HEK293 (cell line): ENCODE data around the gene INTS1.

ENCODE experiments used
- CTCF ChIA-PET: fragments of 350-600 bp; formaldehyde crosslinking; extraction: SDS; loops from one replicate; lab custom pipeline; 2021; ENCODE audit warnings: antibody characterized with exemption; lab: Yijun Ruan, JAX
- POLR2A ChIA-PET: fragments of 300-600 bp; formaldehyde crosslinking; extraction: SDS; loops from one replicate; lab custom pipeline; 2020; ENCODE audit warnings: antibody characterized with exemption, inconsistent platforms; lab: Yijun Ruan, JAX
- H3K27ac ChIP-seq: fragments of 200-500 bp; sonication (Bioruptor generic); 2 replicates; pipeline ENCODE4 v1.5.1; 2014; ENCODE audit warnings: low read depth, low read length, control low read depth, inconsistent platforms; ENCODE audit errors: extremely low read depth
- H3K36me3 ChIP-seq, 2 experiments: fragments of 200-500 bp in 1 of 2; sonication (Bioruptor generic) in 1 of 2; 1 replicate in 1 of 2; 2 replicates in 1 of 2; pipeline ENCODE4 v1.5.1; 2014 to 2017; ENCODE audit warnings: inconsistent platforms in 2 of 2, low read length in 2 of 2; ENCODE audit not compliant: control insufficient read depth in 2 of 2, insufficient read depth in 1 of 2
- H3K4me1 ChIP-seq: fragments of 200-500 bp; sonication (Bioruptor generic); 2 replicates; pipeline ENCODE4 v1.5.1; 2014; ENCODE audit warnings: mild to moderate bottlenecking, low read length, inconsistent platforms; ENCODE audit not compliant: control insufficient read depth, insufficient read depth
- H3K4me3 ChIP-seq: 2 replicates; pipeline ENCODE4 v1.5.1; 2011; ENCODE audit warnings: low read depth, mild to moderate bottlenecking, control low read depth, low read length, moderate library complexity
- H3K9me3 ChIP-seq: fragments of 200-500 bp; sonication (Bioruptor generic); 2 replicates; pipeline ENCODE4 v1.5.1; 2014; ENCODE audit warnings: low read depth, low read length, inconsistent platforms; ENCODE audit not compliant: control insufficient read depth, insufficient read depth
- GLIS1 ChIP-seq: fragments of 450-650 bp; formaldehyde crosslinking; IDR thresholded peaks from 2 replicates; pipeline ENCODE4 v1.5.1; 2016; ENCODE audit warnings: missing biosample characterization, missing genetic modification characterization
- GLIS2 ChIP-seq: fragments of 450-650 bp; formaldehyde crosslinking; IDR thresholded peaks from 2 replicates; pipeline ENCODE4 v1.5.1; 2016; ENCODE audit warnings: missing biosample characterization, missing genetic modification characterization
- HOXD13 ChIP-seq: sonication (generic); formaldehyde crosslinking; IDR thresholded peaks from 2 replicates; pipeline ENCODE4 v1.8.0; 2022; ENCODE audit warnings: missing genetic modification reagents, borderline replicate concordance
- KLF1 ChIP-seq: fragments of 450-650 bp; formaldehyde crosslinking; IDR thresholded peaks from 2 replicates; pipeline ENCODE4 v1.5.1; 2016; ENCODE audit warnings: missing biosample characterization, missing genetic modification characterization
- SP2 ChIP-seq: fragments of 450-650 bp; formaldehyde crosslinking; IDR thresholded peaks from 2 replicates; pipeline ENCODE4 v1.5.1; 2016; ENCODE audit warnings: missing biosample characterization, missing genetic modification characterization
- SP3 ChIP-seq: fragments of 450-650 bp; formaldehyde crosslinking; IDR thresholded peaks from 2 replicates; pipeline ENCODE4 v1.5.1; 2016; ENCODE audit warnings: missing biosample characterization, missing genetic modification characterization
- ZBTB21 ChIP-seq: fragments of 450-650 bp; formaldehyde crosslinking; IDR thresholded peaks from 2 replicates; pipeline ENCODE4 v1.5.1; 2017; ENCODE audit warnings: missing biosample characterization, missing genetic modification characterization
- ZBTB8A ChIP-seq: fragments of 450-650 bp; formaldehyde crosslinking; IDR thresholded peaks from 2 replicates; pipeline ENCODE4 v1.5.1; 2016; ENCODE audit warnings: missing biosample characterization, missing genetic modification characterization
- ZEB2 ChIP-seq: fragments of 450-650 bp; formaldehyde crosslinking; IDR thresholded peaks from 2 replicates; pipeline ENCODE4 v1.5.1; 2016; ENCODE audit warnings: missing biosample characterization, missing genetic modification characterization
- ZIC2 ChIP-seq: fragments of 450-650 bp; formaldehyde crosslinking; IDR thresholded peaks from 2 replicates; pipeline ENCODE4 v1.5.1; 2016; ENCODE audit warnings: missing biosample characterization, missing genetic modification characterization
- ZNF248 ChIP-seq: fragments of 450-650 bp; formaldehyde crosslinking; IDR thresholded peaks from 2 replicates; pipeline ENCODE4 v1.5.1; 2017; ENCODE audit warnings: missing biosample characterization, missing genetic modification characterization
- ZNF335 ChIP-seq: fragments of 450-650 bp; formaldehyde crosslinking; conservative IDR thresholded peaks from 2 replicates; pipeline ENCODE4 v1.5.1; 2016; ENCODE audit warnings: missing biosample characterization, missing genetic modification characterization
- ZNF391 ChIP-seq: fragments of 450-650 bp; formaldehyde crosslinking; IDR thresholded peaks from 2 replicates; pipeline ENCODE4 v1.5.1; 2016; ENCODE audit warnings: low read depth, missing biosample characterization, missing genetic modification characterization, borderline replicate concordance
- ZNF416 ChIP-seq: fragments of 450-650 bp; formaldehyde crosslinking; IDR thresholded peaks from 2 replicates; pipeline ENCODE4 v1.5.1; 2016; ENCODE audit warnings: missing biosample characterization, missing genetic modification characterization
- ZNF514 ChIP-seq: fragments of 450-650 bp; formaldehyde crosslinking; IDR thresholded peaks from 2 replicates; pipeline ENCODE4 v1.5.1; 2016; ENCODE audit warnings: missing biosample characterization, missing genetic modification characterization
- ZNF600 ChIP-seq: fragments of 450-650 bp; formaldehyde crosslinking; IDR thresholded peaks from 2 replicates; pipeline ENCODE4 v1.5.1; 2016; ENCODE audit warnings: missing biosample characterization, missing genetic modification characterization
- ZNF701 ChIP-seq: fragments of 450-650 bp; formaldehyde crosslinking; IDR thresholded peaks from 2 replicates; pipeline ENCODE4 v1.5.1; 2016; ENCODE audit warnings: missing biosample characterization, missing genetic modification characterization
- ZNF830 ChIP-seq: fragments of 450-650 bp; IDR thresholded peaks from 2 replicates; pipeline ENCODE4 v1.5.0; 2018; ENCODE audit warnings: missing biosample characterization, missing genetic modification characterization, low read depth, mild to moderate bottlenecking, moderate library complexity
- TF ChIP-seq, protein P1 (sequence below): fragments of 450-650 bp; formaldehyde crosslinking; IDR thresholded peaks from 2 replicates; pipeline ENCODE4 v1.5.1; 2016; ENCODE audit warnings: missing biosample characterization, missing genetic modification characterization
- TF ChIP-seq, protein P2 (sequence below): fragments of 450-650 bp; formaldehyde crosslinking; IDR thresholded peaks from 2 replicates; pipeline ENCODE4 v1.5.1; 2016; ENCODE audit warnings: missing biosample characterization, missing genetic modification characterization
- TF ChIP-seq, protein P3 (sequence below): fragments of 450-650 bp; formaldehyde crosslinking; conservative IDR thresholded peaks from 2 replicates; pipeline ENCODE4 v1.5.1; 2016; ENCODE audit warnings: low read depth, missing biosample characterization, missing genetic modification characterization
- TF ChIP-seq, protein P4 (sequence below): fragments of 450-650 bp; formaldehyde crosslinking; IDR thresholded peaks from 2 replicates; pipeline ENCODE4 v1.5.1; 2016; ENCODE audit warnings: missing biosample characterization, missing genetic modification characterization

INTS1 gene

DNA sequence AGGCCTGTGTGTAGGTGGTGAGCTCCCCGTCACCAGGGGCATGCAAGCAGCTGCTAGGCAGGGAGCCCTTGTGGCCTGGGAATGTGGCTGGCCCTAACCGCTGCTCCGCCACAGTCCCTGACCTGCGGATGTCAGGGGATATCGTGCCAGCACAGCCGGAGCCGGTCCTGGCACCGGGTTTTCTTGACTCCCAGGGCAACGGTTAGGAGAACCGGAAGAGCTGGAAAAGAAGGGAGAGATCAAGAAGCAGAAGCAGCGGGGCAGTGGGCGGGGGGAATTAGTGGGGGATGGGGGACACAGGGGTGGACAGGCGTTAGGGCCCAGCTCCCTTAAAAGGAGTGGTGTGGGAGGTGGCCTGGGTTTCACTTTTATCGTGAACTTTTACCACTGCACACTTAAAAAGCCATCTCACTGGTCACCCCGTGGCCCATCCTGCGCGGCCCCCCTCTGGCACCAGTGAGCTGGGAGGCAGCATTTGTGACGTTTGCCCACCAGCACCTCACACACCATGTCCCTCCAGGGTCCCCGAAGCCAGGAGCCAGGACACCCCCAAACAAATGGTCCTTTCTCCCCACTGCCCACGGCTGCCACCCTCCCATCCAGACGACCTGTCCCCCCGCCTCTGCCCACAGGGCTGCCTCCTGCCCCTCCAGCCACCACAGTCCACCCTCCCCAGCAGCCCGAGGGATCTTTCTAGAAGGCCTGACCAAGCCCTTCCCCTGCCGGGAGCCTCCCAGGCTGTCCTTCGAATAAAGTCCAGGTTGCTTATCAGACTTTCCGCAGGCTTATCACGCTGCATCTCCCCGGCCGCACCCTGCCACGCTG is 43.2 kb downstream of the INTS1 start (continued):
- TF ChIP-seq, protein P1, sequence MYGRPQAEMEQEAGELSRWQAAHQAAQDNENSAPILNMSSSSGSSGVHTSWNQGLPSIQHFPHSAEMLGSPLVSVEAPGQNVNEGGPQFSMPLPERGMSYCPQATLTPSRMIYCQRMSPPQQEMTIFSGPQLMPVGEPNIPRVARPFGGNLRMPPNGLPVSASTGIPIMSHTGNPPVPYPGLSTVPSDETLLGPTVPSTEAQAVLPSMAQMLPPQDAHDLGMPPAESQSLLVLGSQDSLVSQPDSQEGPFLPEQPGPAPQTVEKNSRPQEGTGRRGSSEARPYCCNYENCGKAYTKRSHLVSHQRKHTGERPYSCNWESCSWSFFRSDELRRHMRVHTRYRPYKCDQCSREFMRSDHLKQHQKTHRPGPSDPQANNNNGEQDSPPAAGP = peak; percentile 56; the same call in 1 of the 2 replicates
- 0 out of 2 replicates have a peak, but pooled peaks have one; percentile 37 for TF ChIP-seq ZNF391
- TF ChIP-seq ZBTB21 (tag by site-specific recombination) = no peak
- TF ChIP-seq, protein P2, sequence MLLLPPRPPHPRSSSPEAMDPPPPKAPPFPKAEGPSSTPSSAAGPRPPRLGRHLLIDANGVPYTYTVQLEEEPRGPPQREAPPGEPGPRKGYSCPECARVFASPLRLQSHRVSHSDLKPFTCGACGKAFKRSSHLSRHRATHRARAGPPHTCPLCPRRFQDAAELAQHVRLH = peak; percentile 94

DNA sequence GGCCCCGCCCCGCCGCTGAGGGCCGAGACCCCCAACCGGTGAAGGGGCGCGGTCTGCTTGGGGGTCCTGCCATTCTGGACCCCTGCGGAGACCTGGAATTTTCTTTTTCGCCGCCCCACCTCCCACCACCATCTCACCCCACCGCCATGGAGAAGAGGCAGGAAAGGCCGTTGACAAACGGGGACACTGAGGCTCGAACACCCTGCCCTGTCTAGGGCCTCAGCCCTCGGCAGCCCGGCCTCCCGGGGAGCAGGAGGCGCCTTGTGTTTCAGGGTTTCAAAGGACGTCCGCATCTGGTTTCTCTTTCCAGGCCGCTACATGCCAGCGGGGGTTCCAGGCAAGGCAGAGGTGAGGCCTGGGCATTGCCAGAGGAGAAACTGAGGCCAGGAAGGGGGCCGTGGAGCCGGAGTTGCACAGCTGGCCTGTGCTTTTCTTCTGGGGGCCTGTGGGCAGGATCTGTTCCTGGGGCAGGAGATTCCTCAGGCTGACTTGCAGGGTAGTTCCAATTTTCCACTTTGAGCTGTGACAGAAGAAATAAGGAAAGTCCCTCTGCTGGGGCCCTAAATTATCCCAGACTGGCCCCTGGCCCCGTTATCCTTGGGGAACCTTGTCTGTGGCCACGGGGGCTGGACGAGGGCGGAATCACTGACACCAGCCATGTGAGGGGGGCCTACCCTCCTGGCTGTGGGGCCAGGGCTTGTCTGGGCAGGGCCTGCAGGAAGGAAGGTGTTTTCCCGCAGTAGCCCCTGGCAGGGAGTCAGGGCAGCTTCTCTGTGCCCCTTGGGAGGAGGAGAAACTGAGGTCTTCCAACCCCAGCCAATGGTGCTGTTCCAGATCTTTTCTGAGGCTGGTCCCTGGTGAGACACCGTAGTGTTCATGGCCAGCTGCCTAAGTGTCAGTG is 44.0 kb downstream of the INTS1 start:
- no peak for TF ChIP-seq ZNF830 (tag by site-specific recombination)
- 0 out of 2 replicates have a peak, but pooled peaks have one; percentile 19 for TF ChIP-seq ZNF335 (tag by site-specific recombination)
- peak; percentile 25; the same call in 1 of the 2 replicates for TF ChIP-seq ZBTB8A (tag by site-specific recombination)
- TF ChIP-seq HOXD13 (CRISPR knock-in tag) = no peak
- peak; percentile 92 for TF ChIP-seq GLIS2
- peak; percentile 82 for TF ChIP-seq GLIS1 (tag by site-specific recombination)
- no peak for TF ChIP-seq KLF1 (tag by site-specific recombination)
- TF ChIP-seq ZIC2 (tag by site-specific recombination) = peak; percentile 74
- no peak for TF ChIP-seq ZNF514 (tag by site-specific recombination)
- TF ChIP-seq ZNF248 (tag by site-specific recombination) = no peak
- peak; percentile 21; the same call in 1 of the 2 replicates for TF ChIP-seq SP2 (tag by site-specific recombination)
- ChIA-PET POLR2A (interaction anchor here (0.5 to 1.6 kb wide), 3 partner anchors 22 to 113 kb away, joined by 3 read pairs; no protein-coding TSS in a partner anchor), CTCF (no interaction called here)
- no peak overlapping the region for H3K27ac ChIP-seq
- H3K36me3 ChIP-seq = no peaks in the 10 kb centered on the region
- peak overlapping the region; percentile 35 for H3K4me3 ChIP-seq
- no peaks in the 10 kb centered on the region for H3K9me3 ChIP-seq
- H3K4me1 ChIP-seq = 0 out of 2 replicates have a peak, but pooled peaks cover 3% of the 10 kb centered on the region

DNA sequence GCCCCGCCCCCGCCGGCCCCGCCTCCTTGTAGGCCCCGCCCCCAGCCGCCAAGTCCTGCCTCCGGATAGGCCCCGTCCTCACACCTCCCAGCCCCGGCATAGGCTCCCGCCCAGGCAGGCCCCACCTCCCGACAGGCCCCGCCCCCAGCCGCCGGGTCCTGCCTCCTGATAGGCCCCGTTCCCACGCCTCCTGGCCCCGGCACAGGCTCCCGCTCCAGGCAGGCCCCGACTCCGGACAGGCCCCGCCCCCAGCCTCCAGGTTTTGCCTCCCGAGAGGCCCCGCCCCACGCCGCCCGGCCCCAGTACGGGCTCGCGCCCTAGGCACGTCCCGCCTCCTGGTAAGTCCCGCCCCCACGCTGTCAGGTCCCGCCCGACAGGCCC is 44.7 kb downstream of the INTS1 start:
- Histone ChIP-seq H3K36me3 (no peaks in the 10 kb centered on the region), H3K4me3 (peak overlapping the region; percentile 73), H3K9me3 (no peaks in the 10 kb centered on the region), H3K27ac (no peak overlapping the region), H3K4me1 (0 out of 2 replicates have a peak, but pooled peaks cover 3% of the 10 kb centered on the region)
- TF ChIP-seq, protein P3, sequence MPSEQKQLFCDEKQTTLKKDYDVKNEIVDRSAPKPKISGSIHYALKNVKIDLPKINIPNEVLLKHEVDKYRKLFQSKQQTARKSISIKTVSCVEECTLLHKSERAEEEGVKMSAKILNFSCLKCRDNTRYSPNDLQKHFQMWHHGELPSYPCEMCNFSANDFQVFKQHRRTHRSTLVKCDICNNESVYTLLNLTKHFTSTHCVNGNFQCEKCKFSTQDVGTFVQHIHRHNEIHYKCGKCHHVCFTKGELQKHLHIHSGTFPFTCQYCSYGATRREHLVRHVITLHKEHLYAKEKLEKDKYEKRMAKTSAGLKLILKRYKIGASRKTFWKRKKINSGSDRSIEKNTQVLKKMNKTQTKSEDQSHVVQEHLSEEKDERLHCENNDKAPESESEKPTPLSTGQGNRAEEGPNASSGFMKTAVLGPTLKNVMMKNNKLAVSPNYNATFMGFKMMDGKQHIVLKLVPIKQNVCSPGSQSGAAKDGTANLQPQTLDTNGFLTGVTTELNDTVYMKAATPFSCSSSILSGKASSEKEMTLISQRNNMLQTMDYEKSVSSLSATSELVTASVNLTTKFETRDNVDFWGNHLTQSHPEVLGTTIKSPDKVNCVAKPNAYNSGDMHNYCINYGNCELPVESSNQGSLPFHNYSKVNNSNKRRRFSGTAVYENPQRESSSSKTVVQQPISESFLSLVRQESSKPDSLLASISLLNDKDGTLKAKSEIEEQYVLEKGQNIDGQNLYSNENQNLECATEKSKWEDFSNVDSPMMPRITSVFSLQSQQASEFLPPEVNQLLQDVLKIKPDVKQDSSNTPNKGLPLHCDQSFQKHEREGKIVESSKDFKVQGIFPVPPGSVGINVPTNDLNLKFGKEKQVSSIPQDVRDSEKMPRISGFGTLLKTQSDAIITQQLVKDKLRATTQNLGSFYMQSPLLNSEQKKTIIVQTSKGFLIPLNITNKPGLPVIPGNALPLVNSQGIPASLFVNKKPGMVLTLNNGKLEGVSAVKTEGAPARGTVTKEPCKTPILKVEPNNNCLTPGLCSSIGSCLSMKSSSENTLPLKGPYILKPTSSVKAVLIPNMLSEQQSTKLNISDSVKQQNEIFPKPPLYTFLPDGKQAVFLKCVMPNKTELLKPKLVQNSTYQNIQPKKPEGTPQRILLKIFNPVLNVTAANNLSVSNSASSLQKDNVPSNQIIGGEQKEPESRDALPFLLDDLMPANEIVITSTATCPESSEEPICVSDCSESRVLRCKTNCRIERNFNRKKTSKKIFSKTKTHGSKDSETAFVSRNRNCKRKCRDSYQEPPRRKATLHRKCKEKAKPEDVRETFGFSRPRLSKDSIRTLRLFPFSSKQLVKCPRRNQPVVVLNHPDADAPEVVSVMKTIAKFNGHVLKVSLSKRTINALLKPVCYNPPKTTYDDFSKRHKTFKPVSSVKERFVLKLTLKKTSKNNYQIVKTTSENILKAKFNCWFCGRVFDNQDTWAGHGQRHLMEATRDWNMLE (tag by site-specific recombination) = no peak
- TF ChIP-seq SP2 (tag by site-specific recombination) = peak; percentile 80
- TF ChIP-seq ZEB2 (tag by site-specific recombination) = no peak
- TF ChIP-seq, protein P4, sequence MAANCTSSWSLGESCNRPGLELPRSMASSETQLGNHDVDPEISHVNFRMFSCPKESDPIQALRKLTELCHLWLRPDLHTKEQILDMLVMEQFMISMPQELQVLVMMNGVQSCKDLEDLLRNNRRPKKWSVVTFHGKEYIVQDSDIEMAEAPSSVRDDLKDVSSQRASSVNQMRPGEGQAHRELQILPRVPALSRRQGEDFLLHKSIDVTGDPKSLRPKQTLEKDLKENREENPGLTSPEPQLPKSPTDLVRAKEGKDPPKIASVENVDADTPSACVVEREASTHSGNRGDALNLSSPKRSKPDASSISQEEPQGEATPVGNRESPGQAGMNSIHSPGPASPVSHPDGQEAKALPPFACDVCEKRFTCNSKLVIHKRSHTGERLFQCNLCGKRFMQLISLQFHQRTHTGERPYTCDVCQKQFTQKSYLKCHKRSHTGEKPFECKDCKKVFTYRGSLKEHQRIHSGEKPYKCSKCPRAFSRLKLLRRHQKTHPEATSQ (tag by site-specific recombination) = no peak
- TF ChIP-seq SP3 (tag by site-specific recombination) = peak; percentile 66; the same call in 1 of the 2 replicates
- no peak for TF ChIP-seq ZNF416
- TF ChIP-seq ZNF701 (tag by site-specific recombination) = no peak
- no peak for TF ChIP-seq ZNF600 (tag by site-specific recombination)
- CTCF ChIA-PET = no interaction called here
- POLR2A ChIA-PET = interaction anchor here (1.6 kb wide), 1 partner anchor 22 kb away, joined by 3 read pairs; no protein-coding TSS in a partner anchor
